HG03097 (cell line): Measurements from ENCODE around the gene ALG12.

ENCODE experiments used
- ATAC-seq: cut with Tn5 transposase; IDR thresholded peaks from one replicate; pipeline ENCODE4 v1.9.1; 2021; ENCODE audit not compliant: unreplicated experiment, low FRiP score

Gene ALG12

GRCh38 chr22:49958366-49958921, 40.2 kb upstream of the ALG12 start:
- no peak for ATAC-seq

DNA sequence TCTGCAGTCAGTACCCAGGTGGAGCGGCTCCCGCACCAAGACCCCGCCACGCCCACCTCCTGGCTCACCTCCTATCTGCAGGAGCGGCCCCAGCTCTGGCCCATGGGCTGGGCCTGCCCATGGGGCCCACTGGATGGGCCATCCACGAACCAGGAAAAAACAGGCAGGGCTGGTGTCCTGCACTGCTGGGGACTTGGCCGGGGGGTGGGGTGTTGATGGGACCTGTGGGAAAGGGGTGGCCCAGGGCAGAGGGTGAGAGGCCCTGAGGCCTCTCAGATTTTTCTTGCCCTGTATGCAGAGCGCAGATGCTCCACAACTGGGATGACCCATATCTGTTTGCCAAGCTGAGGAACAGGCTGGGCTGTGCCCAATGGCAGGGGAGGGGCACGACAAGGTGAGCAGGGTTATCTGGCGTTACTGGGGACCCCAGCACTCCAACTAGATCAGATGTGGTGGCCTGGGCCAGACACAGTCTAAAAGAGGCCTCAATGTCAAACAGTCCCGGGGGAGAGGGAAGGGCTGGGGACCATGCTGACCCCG, 39.7 kb upstream of the ALG12 start:
- ATAC-seq = no peak

DNA sequence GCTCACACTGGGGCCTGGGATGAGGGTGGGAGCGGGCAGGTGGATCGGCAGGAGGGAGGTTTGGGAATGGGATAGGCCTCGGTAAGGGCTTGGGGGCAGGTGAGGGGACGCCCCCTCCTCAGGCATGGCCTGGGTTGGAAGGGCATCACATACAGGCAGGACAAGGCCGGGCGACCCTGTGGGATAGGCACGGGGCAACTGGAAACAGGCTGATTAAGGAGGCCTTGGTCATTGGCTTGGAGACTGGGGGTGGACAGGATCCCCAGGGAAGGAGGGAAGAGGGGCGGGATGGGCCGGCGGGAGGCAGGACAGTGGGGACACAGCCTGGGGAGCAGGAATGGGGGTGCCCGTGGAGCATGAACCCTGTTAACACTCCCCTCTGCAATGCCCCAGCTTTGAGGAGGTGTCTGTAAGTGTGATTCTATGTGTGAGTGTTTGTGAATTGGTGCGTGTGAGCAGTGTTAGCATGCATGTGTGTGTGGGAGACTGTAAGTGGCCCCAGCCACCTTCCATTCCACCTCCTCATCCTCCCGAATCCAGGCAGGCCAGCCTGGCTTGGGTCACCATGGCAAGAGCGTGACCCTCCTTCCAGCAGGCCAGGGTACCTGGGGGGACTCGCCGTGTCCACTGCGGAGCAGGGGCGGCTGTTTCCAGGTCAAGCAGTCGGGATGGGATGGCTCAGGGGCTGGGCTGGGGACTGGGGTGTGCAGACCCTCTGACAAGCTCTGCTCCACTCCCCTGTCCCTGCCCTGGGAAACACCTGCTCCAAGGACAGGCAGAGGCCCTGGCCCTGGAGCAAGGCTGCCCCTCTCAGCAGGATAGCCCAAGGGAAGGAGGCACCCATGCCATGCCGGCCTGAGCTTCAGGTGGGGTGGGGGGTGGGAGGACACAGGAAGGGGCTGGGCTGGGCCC, 38.9 kb upstream of the ALG12 start:
- ATAC-seq = no peak

DNA sequence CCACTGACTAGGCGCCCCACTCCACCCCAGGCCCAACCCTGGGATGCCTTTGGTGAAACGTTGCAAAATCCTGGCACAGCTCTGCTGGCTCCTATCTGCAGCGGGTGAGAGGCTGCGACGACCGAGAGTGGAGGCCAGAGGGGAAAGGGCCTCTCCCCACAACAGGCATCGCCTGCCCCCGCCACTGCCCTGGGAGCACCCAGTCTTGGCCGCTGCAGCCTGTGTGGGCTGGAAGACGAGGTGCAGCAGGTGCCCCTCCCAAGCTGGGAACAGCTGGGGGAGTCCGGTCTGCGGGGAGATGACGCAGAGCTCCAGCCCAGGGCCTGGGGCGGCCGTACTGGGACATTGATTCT, 38.2 kb upstream of the ALG12 start:
- ATAC-seq = no peak

DNA sequence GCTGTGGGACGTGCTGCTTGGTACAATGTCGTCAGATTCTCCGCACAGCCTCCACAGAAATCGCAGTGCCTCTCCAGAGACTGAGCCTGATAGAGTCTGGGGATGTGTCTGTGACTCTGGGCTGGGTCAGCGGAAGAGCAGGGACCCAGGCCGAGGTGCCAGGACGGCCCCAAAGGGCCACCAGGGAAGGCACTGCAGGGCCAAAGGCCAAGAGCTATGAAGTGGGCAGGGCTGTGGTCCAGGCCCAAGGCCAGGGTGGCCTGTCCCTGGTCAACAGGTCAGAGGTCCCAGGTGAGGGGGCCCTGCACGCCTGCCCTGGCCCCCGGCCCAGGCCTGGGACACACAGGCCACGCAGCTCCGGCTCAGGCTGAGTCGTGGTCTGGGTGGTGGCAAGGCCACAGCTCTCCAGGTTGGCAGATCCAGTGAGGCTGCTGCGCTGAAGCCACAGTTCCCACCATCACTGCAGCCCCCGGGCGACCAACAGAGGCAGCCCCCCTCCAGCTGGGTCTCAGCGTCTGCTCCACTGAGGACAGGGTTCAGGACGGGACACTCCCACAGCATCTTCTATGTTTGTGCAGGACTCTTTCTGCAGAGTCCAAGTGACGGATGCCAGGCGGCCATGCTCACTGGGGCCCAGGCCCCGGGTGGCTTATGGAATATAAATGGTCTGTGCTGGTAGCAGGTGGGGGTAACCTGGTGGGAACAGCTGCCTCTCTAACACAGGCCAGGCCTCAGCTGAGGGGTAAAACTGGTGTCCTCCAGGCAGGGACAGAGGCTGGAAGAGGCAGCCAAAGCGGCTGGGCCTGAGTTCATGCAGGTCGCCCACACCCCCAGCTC, 37.6 kb upstream of the ALG12 start:
- no peak for ATAC-seq

- ATAC-seq = no peak
Observed at GRCh38 chr22:49954991-49955580, 36.8 kb upstream of the ALG12 start.

- ATAC-seq = no peak
Observed at GRCh38 chr22:49954354-49954753, 36.1 kb upstream of the ALG12 start.

- ATAC-seq = no peak
Observed at GRCh38 chr22:49953680-49954344, 35.6 kb upstream of the ALG12 start.

- ATAC-seq = no peak
Observed at GRCh38 chr22:49953027-49953679, 34.9 kb upstream of the ALG12 start.

DNA sequence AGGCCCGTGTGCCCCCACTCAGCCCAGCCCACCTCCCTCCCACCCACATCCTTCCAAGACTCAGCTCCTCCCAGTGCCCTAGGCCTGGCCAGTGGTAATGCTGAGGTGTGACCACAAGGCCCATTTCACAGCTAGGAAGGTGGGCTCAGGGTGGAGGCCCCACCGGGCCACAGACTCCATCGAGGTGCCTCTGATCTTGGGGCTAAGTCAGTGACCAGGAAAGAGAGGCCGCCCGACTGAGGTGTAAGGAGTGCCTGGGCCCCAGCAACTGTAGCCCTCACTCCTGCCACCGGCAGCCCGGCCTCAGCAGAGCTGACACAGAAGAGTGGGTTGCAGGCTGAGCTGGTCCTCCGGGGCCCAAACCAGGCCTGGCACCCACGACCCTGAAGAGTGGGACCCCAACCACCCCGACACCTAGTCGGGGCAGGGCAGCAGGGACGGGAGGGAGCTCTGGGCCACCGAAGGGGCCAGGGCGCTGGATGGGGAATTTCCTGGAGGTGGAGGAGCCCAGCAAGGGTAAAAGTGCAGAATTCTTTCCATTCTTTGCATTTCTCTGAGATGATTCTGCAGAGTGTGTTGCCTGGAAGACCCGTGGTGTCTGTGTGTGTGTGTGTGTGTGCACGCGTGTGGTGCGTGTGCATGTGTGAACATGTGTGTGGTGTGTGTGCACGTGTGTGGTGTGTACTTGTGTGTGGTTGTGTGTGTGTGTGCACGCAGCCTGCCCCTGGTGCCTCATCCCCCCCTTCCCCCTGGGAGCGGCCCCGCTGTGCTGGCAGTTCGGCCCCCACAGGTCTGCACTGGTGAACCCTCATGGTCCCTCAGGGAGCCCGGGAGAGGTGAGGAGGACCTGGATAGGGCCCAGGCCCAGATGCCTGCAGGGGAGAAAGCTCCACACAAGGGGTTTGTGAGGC, 34.0 kb upstream of the ALG12 start:
- no peak for ATAC-seq

DNA sequence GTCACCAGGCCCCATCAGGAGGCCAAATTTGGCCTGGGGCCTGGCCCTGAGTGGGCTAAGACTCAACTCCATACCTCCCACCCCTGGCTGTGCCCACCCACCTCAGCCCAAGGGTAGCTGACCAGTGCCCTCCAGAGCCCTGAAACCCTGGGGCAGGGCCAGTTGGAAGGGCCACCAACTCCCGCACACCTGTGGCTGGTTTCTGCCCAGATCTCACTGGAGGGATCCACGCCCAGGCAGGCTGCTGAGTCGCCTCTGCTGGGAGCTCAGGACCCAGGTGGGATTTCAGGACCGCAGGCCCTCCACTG, 33.4 kb upstream of the ALG12 start:
- ATAC-seq = no peak

DNA sequence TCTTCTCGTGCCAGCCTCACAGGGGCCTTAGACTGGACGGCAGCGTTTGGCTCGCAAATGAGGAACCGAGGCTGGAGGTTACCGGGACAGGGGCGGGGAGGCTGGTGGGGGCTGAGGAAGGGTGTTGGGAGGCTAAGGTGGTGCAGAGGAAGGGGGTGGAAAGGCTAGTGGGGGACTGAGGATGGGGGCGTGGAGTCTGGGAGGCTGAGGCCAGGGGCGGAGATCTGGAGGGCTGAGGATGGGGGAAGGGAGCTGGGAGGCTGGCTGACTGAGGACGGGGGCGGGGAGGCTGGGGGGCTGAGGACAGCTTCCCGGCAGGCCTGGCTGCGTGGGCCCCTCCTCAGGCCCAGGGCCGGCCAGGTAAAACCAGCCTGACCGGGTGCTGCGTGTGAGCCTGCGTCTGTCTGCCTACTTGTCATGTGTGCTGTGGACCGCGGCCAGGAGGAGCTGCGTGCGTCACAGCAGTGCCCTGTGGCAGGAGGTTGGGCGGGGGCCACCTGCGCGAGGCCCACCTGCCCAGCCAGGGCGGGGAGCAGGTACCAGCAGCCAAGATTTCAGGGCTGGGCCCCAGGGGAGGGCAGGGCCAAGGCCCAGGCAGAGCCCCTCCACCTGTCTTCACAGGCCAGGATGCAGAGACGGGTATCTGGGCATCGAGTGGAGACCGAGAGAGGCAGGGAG, 32.9 kb upstream of the ALG12 start:
- no peak for ATAC-seq

GRCh38 chr22:49950396-49950994, 32.3 kb upstream of the ALG12 start:
- ATAC-seq = no peak

GRCh38 chr22:49949914-49950292, 31.7 kb upstream of the ALG12 start:
- no peak for ATAC-seq

DNA sequence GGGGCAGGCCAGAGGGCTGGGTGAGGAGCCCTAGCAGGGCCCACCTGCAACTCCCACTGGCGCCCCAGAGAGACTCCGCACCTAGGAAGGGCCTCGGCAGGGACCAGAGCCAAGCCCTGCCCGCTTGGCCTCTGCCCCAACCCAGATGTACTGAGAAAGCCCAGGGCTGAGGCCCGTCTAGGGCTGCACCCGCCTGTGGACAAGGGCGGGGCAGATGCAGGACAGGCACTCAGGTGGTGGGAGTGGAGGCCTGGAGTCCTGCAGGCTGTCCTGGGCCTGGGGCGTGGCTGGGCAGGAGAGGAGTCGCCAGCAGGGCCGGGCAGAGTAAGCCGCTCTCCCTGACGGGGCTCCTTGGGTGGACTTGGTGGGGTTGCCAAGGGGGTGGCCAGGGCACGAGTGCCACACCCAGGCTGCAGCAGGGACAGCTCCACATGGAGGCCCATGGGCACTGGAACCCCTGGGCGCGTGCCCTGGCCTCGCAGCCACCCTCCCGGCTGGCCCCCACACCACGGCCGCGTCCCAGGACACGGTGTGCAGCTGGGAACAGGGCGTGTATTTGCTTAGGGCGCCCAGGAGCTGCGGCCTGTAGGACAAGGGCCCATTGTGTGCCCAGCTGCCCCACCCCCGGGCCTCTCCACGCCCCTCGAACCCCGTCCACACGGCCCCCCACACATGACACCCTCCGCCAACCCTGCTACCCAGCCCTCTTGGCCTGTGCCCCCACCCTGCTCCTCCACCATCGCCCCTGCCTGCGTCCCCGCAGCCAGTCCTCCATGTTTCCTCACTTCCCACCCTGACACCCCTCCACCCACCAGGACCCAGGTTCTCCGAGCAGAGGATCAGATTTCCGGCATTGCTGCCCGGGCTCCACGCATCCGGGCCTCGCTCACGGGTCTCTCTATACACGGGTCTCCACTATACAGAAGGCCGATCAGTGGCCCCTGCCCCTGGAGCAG, 31.0 kb upstream of the ALG12 start:
- no peak for ATAC-seq

- ATAC-seq = no peak
Observed at GRCh38 chr22:49948116-49948957, 30.1 kb upstream of the ALG12 start.
